Femur (tissue), 1 donor: Measurements from ENCODE around the gene MAPK8IP3.
A peak's percentile ranks its signal among the peaks of the same experiment; 100 is the strongest.
"Not testable (repeated sequence)": the region's sequence is repeated elsewhere in the genome, so short reads cannot be mapped to it uniquely, and the experiment has no call there.

Experiments
- DNase-seq: peaks from one replicate; pipeline ENCODE4 v3.0.0-alpha.2; 2017

MAPK8IP3 gene

GRCh38 chr16:1713933-1714332 lies 7.9 kb downstream of the MAPK8IP3 start:
- no peak for DNase-seq

- no peak for DNase-seq
These were observed 9.2 kb downstream of the MAPK8IP3 start for GRCh38 chr16:1715220-1715619.

GRCh38 chr16:1718236-1718635 lies 12.2 kb downstream of the MAPK8IP3 start:
- DNase-seq, result not testable (repeated sequence)

GRCh38 chr16:1719559-1720229 lies 13.7 kb downstream of the MAPK8IP3 start:
- not testable (repeated sequence) for DNase-seq

GRCh38 chr16:1721372-1721771 lies 15.4 kb downstream of the MAPK8IP3 start:
- DNase-seq, result no peak

- DNase-seq, result peak; percentile 42
These were observed 17.6 kb downstream of the MAPK8IP3 start for GRCh38 chr16:1723450-1724147.

GRCh38 chr16:1724491-1724890 lies 18.5 kb downstream of the MAPK8IP3 start:
- no peak for DNase-seq

GRCh38 chr16:1726661-1727502 lies 20.9 kb downstream of the MAPK8IP3 start:
- DNase-seq, result no peak

- DNase-seq, result no peak
These were observed 21.9 kb downstream of the MAPK8IP3 start for GRCh38 chr16:1727651-1728624.

GRCh38 chr16:1729026-1729425 lies 23.0 kb downstream of the MAPK8IP3 start:
- no peak for DNase-seq

GRCh38 chr16:1729445-1729844 lies 23.4 kb downstream of the MAPK8IP3 start:
- DNase-seq, result no peak

- no peak for DNase-seq
These were observed 25.1 kb downstream of the MAPK8IP3 start for GRCh38 chr16:1731073-1731472.

- no peak for DNase-seq
These were observed 25.6 kb downstream of the MAPK8IP3 start for GRCh38 chr16:1731603-1732002.

GRCh38 chr16:1732071-1732470 lies 26.1 kb downstream of the MAPK8IP3 start:
- no peak for DNase-seq

- DNase-seq, result not testable (repeated sequence)
These were observed 26.6 kb downstream of the MAPK8IP3 start for GRCh38 chr16:1732551-1732987.

- DNase-seq, result no peak
These were observed 28.1 kb downstream of the MAPK8IP3 start for GRCh38 chr16:1734123-1734522.

GRCh38 chr16:1734816-1735215 lies 28.8 kb downstream of the MAPK8IP3 start:
- no peak for DNase-seq

GRCh38 chr16:1740234-1740633 lies 34.2 kb downstream of the MAPK8IP3 start:
- DNase-seq, result no peak

- no peak for DNase-seq
These were observed 34.9 kb downstream of the MAPK8IP3 start for GRCh38 chr16:1740781-1741490.

GRCh38 chr16:1741553-1742165 lies 35.7 kb downstream of the MAPK8IP3 start:
- no peak for DNase-seq
